GM18507 (cell line): Measurements from ENCODE around the gene ST6GALNAC3.
"Not testable (repeated sequence)": the region's sequence is repeated elsewhere in the genome, so short reads cannot be mapped to it uniquely, and the experiment has no call there.

Source experiments
- DNase-seq: peaks from one replicate; pipeline ENCODE4 v3.0.0; 2011; ENCODE audit warnings: low read depth; ENCODE audit not compliant: insufficient read length; ENCODE audit errors: extremely low spot score
- FAIRE-seq: peaks from 2 replicates; lab custom pipeline; 2011; peaks lifted over from hg19 to GRCh38; lab: Jason Lieb, UNC

The ST6GALNAC3 gene

GRCh38 chr1:76227621-76228020 lies 153.1 kb downstream of the ST6GALNAC3 start:
- DNase-seq: no peak
- FAIRE-seq: no peak

- FAIRE-seq: no peak
- no peak for DNase-seq
Measured at GRCh38 chr1:76229279-76230005, 154.9 kb downstream of the ST6GALNAC3 start.

GRCh38 chr1:76230842-76231281 lies 156.3 kb downstream of the ST6GALNAC3 start:
- DNase-seq: no peak
- FAIRE-seq: no peak

DNA sequence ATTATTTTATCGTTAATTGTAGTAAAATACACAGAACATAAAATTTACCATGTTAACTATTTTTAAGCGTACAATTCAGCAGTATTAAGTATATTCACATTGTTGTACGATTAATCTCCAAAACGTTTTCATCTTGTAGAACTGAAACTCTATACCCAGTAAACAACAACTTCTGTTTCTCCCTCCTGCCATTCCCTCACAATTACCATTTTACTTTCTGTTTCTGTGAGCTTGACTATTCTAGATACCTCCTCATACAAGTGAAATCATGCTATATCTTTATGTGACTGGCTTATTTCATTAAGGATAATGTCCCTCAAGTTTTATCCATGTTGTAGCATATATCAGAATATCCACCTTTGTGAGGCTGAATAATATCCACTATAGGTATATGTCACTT lies 156.8 kb downstream of the ST6GALNAC3 start:
- DNase-seq (no peak), FAIRE-seq (no peak)

- FAIRE-seq (no peak), DNase-seq (no peak)
Measured at GRCh38 chr1:76232666-76233065, 158.1 kb downstream of the ST6GALNAC3 start.

DNA sequence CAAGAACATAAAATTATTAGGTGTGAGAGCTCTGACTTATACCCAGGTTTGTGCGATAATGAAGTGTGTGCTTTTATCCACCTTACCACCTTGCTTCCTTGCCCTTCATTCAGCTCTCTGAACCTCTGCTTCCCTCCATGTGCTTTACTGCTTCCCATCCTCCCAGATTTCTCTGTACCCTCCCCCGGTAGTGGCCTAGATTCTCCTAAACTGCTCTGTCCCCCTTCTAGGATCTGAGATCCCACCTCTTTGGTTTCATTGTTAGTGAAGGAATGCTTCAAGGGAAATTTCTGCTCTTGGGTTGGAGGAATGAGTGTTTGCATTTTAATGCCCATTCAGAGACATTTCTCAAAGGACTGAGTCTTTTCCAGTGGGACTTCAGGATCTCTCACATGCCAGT lies 159.5 kb downstream of the ST6GALNAC3 start:
- DNase-seq (no peak), FAIRE-seq (no peak)

- FAIRE-seq (no peak), DNase-seq (no peak)
Measured at GRCh38 chr1:76237211-76237610, 162.7 kb downstream of the ST6GALNAC3 start.

- FAIRE-seq: no peak
- no peak for DNase-seq
Measured at GRCh38 chr1:76238094-76238628, 163.6 kb downstream of the ST6GALNAC3 start.

DNA sequence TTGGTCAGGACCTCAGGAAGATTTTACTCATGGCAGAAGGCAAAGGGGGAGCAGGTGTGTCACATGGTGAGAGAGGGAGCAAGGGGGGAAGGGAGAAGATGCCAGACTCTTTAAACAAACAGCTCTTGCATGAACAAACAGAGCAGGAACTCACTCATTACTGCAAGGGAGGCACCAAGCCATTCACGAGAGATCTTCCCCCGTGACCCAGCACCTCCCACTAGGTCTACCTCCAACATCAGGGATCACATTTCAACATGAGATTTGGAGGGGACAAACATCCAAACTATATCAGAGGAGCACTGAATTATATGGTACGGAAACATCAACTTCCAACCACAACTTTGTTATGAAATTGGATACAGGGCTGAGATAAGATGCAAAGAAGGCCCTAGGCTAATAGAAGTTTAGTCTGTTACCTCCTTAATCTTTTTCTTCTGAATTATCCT lies 164.9 kb downstream of the ST6GALNAC3 start:
- DNase-seq: no peak
- no peak for FAIRE-seq

DNA sequence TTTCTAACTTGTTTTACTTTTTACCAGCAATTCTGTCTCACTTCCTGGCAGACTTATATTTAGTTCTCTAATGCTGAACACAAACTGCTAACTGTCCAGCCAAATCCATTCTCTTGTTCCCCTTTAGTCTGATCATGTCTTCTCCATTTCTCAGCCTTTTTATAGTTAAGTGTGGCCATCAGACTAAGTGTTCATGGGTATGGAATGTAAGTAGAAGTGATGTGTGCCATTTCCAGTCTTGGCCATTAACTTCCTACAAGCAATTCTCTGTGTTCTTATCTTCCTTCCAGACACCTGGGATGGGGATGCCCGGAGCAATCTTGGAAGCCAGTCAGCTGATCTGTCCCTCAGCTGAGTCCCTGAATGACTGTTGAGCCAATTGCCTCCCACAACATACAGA lies 165.8 kb downstream of the ST6GALNAC3 start:
- DNase-seq (no peak), FAIRE-seq (no peak)

GRCh38 chr1:76242587-76242986 lies 168.0 kb downstream of the ST6GALNAC3 start:
- not testable (repeated sequence) for FAIRE-seq, DNase-seq

- no peak for DNase-seq
- no peak for FAIRE-seq
Measured at GRCh38 chr1:76247261-76247852, 172.8 kb downstream of the ST6GALNAC3 start.

GRCh38 chr1:76250271-76250670 lies 175.7 kb downstream of the ST6GALNAC3 start:
- no peak for FAIRE-seq
- DNase-seq: no peak

DNA sequence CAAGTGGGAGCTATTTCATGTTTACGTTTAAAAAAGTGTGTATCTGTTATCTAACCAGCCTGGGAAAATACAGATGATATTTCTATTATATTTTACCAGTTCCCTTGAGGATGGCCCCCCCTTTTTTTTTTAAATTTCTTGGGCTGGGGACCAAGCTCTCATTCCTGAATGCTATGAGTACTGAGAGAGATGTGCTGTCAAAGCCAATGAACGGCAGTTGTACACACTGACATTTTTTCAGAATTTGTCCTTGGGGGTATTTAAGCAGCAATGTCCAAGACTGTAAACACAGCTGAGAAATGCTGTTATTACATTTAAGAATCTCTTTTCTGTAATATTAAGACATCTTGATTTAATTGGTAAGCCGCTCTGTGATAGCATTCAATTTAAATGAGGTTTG lies 177.9 kb downstream of the ST6GALNAC3 start:
- no peak for FAIRE-seq

DNA sequence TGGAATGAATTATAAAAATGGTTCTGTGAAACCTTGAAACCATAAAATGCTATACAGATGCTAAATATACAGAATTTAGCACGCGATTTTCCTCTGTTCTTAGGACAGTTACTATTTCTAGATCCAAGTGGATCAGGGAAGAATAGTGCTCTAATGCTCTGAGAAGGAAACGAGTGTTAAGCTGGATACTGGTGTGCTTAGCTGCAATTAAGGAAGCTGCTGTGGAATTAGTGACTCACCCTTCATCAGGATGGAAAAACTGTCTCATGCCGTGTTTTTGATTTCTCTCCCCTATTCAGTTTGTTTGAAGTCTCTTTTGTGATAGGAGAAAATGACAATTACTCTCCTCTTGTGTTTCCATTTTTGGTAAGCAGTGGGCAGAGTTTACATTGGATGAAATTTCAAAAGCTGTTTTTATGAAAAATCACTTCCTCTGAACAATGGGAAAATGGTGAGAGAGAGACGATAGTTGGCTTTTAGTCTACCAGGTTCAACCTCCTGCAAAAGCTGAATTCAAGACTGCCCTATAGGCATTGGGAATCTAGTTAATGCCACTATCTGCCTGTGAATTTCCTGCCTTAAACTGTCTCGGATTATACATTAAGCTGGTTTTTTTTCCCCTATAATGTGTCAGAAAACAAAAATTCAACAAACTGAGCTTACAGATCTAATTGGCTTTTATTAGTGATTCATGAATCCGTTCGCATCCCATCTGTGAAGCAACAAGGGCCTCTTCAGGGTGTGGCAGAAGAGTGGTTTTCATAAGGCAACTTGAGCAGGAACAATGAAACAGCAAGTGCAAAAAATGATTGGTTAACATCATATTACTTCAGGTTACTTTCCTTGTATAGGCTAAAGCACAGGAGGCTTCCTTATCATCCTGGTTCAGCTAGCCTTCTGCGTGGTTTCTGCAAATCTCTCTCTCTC lies 179.8 kb downstream of the ST6GALNAC3 start:
- no peak for DNase-seq

More for the DNA sequence above, 177.9 kb downstream of the ST6GALNAC3 start:
- DNase-seq: no peak

GRCh38 chr1:76256289-76257223 lies 182.0 kb downstream of the ST6GALNAC3 start:
- no peak for FAIRE-seq
- DNase-seq: no peak

More for the DNA sequence above, 179.8 kb downstream of the ST6GALNAC3 start:
- no peak for FAIRE-seq

DNA sequence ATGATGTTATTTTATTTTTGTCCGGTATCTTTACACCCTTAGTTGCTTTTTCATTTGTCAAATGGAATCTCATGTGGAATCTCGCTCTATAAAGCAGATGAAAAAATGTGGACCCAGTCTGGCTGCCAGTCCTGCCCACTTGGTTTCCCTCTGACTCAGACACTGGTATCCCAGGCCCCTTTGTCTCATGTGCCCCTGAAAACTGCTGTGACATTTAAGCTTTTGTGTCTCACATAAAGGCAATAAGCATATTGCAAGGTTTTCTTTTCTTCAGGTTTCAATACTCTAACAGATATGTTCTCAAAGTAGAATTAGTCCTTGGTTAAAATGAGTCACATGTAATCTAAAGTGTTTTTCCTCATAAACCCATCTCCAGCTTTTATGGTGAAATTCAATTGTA lies 183.3 kb downstream of the ST6GALNAC3 start:
- FAIRE-seq (no peak), DNase-seq (no peak)

DNA sequence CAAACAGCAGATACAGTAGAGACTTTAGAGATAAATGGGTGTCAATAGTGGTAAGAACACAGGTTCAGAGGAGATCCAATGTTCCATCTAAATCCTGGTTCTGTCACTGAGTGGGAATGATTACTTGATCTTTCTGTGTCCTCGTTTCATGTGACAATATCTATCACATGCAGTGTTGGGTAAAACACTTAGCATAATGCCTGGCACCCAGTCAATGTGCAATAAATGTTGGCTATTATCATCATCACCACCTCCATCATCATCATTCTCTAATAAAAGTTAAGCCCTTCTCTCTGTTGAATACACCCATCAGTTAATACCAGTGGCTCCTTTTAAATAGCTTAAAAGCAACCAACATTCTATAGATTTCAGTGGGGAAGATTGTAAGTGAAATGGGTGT lies 184.7 kb downstream of the ST6GALNAC3 start:
- FAIRE-seq (no peak), DNase-seq (no peak)

GRCh38 chr1:76260279-76260678 lies 185.7 kb downstream of the ST6GALNAC3 start:
- no peak for DNase-seq
- FAIRE-seq: no peak
